ENCODE results near the gene P2RY6.

GRCh38 chr11:73227571-73228211 lies 44.4 kb upstream of the P2RY6 start:
- TF ChIP-seq EZH2phosphoT487 (IDR thresholded peaks at IDR 0.05; ENCODE audit: borderline replicate concordance) = no peak
- TF ChIP-seq, protein P1, sequence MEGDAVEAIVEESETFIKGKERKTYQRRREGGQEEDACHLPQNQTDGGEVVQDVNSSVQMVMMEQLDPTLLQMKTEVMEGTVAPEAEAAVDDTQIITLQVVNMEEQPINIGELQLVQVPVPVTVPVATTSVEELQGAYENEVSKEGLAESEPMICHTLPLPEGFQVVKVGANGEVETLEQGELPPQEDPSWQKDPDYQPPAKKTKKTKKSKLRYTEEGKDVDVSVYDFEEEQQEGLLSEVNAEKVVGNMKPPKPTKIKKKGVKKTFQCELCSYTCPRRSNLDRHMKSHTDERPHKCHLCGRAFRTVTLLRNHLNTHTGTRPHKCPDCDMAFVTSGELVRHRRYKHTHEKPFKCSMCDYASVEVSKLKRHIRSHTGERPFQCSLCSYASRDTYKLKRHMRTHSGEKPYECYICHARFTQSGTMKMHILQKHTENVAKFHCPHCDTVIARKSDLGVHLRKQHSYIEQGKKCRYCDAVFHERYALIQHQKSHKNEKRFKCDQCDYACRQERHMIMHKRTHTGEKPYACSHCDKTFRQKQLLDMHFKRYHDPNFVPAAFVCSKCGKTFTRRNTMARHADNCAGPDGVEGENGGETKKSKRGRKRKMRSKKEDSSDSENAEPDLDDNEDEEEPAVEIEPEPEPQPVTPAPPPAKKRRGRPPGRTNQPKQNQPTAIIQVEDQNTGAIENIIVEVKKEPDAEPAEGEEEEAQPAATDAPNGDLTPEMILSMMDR (conservative IDR thresholded peaks at IDR 0.05; ENCODE audit: low read length) = no peak
